GM12874 (cell line): ENCODE results near the gene KLF16.
A peak's percentile ranks its signal among the peaks of the same experiment; 100 is the strongest.

Source experiments
- TF ChIP-seq, protein P1 (sequence below): IDR thresholded peaks from 2 replicates; pipeline ENCODE4 v1.5.1; 2011; ENCODE audit warnings: low read depth, mild to moderate bottlenecking, control low read depth, low read length, moderate library complexity; ENCODE audit not compliant: insufficient read depth

Gene KLF16

DNA sequence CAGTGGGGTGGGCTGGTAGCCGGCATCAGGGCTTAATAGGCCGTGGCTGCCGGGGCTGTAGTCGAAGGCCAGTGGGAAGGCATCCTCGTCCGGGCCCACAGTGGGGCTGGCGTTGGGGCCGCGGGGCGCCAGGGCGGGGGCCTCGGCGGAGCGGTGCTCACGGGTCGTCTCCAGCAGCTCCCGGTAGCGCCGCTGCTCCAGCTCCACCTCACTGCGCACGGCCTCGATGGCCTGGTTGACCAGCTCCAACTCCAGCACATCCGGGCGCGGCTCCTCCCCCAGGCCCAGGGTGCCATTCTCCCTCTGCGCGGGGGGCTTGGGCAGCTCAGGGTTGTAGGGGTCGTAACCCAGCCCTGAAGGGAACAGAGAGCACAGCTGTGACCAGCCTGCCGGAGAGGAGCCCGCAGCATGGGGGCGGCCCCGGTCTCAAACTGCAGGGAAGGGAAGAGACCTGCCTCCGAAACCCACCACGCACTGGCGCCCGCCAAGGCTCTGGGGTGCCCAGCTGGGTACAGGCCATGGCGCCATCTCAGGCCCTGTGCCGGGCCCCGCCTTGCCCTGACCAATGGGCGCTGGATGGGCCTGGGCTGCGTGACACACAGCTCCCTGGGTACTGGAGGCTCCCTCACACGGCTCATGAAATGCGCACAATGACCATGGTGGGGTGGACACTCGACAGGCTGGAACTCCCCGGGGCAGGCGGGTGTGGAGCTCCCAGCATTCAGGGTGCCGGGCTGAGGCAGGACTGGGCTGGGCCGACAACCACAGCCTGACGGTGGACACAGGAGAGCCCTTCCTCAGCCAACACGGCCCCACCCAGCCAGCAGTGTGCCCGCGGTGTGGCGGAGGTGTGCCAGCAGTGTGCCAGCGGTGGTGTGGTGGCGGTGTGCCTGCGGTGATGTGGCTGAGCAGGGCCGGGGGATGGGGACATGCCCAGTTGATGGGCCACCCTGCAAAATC, 34.8 kb downstream of the KLF16 start:
- TF ChIP-seq, protein P1, sequence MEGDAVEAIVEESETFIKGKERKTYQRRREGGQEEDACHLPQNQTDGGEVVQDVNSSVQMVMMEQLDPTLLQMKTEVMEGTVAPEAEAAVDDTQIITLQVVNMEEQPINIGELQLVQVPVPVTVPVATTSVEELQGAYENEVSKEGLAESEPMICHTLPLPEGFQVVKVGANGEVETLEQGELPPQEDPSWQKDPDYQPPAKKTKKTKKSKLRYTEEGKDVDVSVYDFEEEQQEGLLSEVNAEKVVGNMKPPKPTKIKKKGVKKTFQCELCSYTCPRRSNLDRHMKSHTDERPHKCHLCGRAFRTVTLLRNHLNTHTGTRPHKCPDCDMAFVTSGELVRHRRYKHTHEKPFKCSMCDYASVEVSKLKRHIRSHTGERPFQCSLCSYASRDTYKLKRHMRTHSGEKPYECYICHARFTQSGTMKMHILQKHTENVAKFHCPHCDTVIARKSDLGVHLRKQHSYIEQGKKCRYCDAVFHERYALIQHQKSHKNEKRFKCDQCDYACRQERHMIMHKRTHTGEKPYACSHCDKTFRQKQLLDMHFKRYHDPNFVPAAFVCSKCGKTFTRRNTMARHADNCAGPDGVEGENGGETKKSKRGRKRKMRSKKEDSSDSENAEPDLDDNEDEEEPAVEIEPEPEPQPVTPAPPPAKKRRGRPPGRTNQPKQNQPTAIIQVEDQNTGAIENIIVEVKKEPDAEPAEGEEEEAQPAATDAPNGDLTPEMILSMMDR = no peak

DNA sequence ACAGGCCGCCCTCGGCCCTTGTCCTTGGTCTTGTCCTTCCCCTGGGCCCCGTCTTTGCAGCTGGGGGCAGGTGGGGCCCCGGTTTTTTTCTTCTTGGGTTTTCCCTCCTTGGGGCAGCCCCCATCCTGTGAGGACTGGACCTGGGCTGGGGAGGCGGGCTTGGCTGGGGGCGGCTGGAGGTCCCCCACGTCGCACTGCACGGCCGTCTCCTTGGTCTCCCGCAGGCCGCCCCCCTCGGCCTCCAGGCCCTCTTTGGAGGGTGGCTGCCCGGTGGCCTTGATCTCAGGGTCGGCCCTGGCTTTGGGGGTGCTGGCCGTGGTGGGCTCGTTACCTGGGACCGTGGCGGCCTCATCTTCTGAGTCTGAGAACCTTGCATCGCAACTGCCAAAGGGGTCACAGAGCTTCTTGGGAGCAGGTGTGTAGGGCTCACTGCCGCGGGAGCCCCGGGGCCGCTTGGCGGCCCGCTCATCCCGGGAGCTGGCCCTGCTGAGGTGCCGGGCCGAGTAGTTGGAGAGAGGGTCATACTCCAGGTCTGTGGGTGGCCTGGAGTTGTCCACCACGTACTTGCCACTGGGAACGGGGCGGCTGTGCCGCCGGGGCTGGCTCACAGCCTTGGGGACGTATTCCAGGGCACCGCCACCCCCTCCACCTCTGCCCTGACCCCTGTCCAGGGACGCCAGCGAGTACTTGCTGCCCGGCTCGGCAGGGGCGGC, 35.7 kb downstream of the KLF16 start:
- TF ChIP-seq, protein P1 = no peak

GRCh38 chr19:1826557-1827521, 36.5 kb downstream of the KLF16 start:
- TF ChIP-seq, protein P1 = no peak

- TF ChIP-seq, protein P1 = peak; percentile 94
Observed at GRCh38 chr19:1825909-1826556, 37.3 kb downstream of the KLF16 start.

DNA sequence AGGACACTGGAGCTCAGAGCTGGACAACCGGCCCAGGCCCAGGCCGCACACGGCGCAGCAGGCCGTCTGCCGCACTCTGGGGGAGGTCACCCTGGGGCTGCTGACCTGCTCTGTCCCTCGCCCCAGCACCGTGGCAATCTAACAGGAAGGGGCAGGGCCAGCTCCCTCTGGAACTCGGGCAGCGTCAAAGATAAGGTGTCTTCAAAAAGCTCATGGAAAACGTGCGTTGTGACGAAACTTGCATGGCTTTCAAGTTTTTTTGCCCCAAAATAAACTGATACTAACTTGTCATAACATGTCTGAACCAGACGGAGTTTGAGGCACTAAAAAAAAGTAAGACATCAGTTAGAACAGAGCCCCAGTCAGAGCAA, 39.1 kb downstream of the KLF16 start:
- TF ChIP-seq, protein P1 = no peak

GRCh38 chr19:1823539-1824251, 39.7 kb downstream of the KLF16 start:
- TF ChIP-seq, protein P1 = no peak
